HepG2 (cell line): Measurements from ENCODE around the gene HEPH. TPM values are rescaled to one million over a fixed set of nuclear protein-coding genes. Genes with fewer than 3 reads are reported as not detected.

Experiments used
- ATAC-seq: fragments of 200-7000 bp; cut with Tn5 transposase; 3 replicates; pipeline ENCODE4 v1.9.1; 2020; ENCODE audit warnings: mild to moderate bottlenecking, moderate library complexity
- BruUV-seq: library from RNA; stranded (reverse); fragments of 400-500 nt; replicated peaks from 2 replicates; lab custom pipeline; 2021; lab: Mats Ljungman, UMichigan
- CTCF ChIA-PET: fragments of 300-600 bp; formaldehyde crosslinking; extraction: SDS; loops from one replicate; lab custom pipeline; 2021; ENCODE audit warnings: low total read pairs, inconsistent platforms, low intra/inter-chr PET ratio; lab: Yijun Ruan, JAX
- POLR2A ChIA-PET: fragments of 350-600 bp; sonication (Branson Sonifier 250); formaldehyde crosslinking; loops from one replicate; lab custom pipeline; 2020; ENCODE audit warnings: antibody characterized with exemption, inconsistent platforms; lab: Yijun Ruan, JAX
- DNase-seq: peaks from one replicate; pipeline ENCODE4 v3.0.0-alpha.2; 2015; ENCODE audit warnings: low spot score
- FAIRE-seq: peaks from 3 replicates; lab custom pipeline; 2011; peaks lifted over from hg19 to GRCh38; lab: Jason Lieb, UNC
- H2AFZ ChIP-seq: one replicate; pipeline ENCODE4 v1.6.1; 2011; ENCODE audit warnings: low read length, inconsistent platforms
- H3K27ac ChIP-seq: fragments of 300-600 bp; 3 replicates; pipeline ENCODE4 v1.8.0; 2011; ENCODE audit warnings: mixed run types, mild to moderate bottlenecking, mixed read lengths, low read length, inconsistent platforms; ENCODE audit not compliant: insufficient read depth; ENCODE audit errors: extremely low read length
- H3K27me3 ChIP-seq, 2 experiments: fragments of 200-600 bp in 1 of 2; 2 replicates in 1 of 2; 3 replicates in 1 of 2; pipeline versions ENCODE4 v1.6.0 to v1.8.0; 2011; ENCODE audit warnings: low read length in 2 of 2, mild to moderate bottlenecking in 2 of 2, moderate library complexity in 2 of 2, inconsistent platforms in 1 of 2; ENCODE audit not compliant: insufficient read depth in 2 of 2, control insufficient read depth in 1 of 2
- H3K36me3 ChIP-seq, 2 experiments: fragments of 200-600 bp in 1 of 2; replicated peaks in 1 of 2; 2 replicates in 1 of 2; 3 replicates in 1 of 2; pipeline versions ENCODE4 v1.5.1 to v1.8.0; 2011; ENCODE audit warnings: low read length in 2 of 2, inconsistent platforms in 1 of 2; ENCODE audit not compliant: insufficient read depth in 2 of 2, control insufficient read depth in 1 of 2
- H3K4me1 ChIP-seq: 2 replicates; pipeline ENCODE4 v1.5.1; 2012; ENCODE audit warnings: low read length, inconsistent platforms; ENCODE audit not compliant: insufficient read depth
- H3K4me2 ChIP-seq: 2 replicates; pipeline ENCODE4 v1.6.0; 2011; ENCODE audit warnings: low read depth, low read length, inconsistent platforms
- H3K4me3 ChIP-seq, 3 experiments: fragments of 200-600 bp in 1 of 3; sonication (generic), shearing (Covaris generic) in 1 of 3; replicated peaks in 1 of 3; 2 replicates each; pipeline ENCODE4 v1.5.1; 2011 to 2016; ENCODE audit warnings: low read length in 3 of 3, inconsistent platforms in 2 of 3, low read depth in 2 of 3, mild to moderate bottlenecking in 2 of 3, control low read depth in 1 of 3, mixed read lengths in 1 of 3; ENCODE audit not compliant: insufficient read depth in 1 of 3
- H3K79me2 ChIP-seq: one replicate; pipeline ENCODE4 v1.6.1; 2011; ENCODE audit warnings: low read length, inconsistent platforms; ENCODE audit not compliant: insufficient read depth
- H3K9ac ChIP-seq: 2 replicates; pipeline ENCODE4 v1.6.0; 2011; ENCODE audit warnings: mild to moderate bottlenecking, low read depth, low read length, inconsistent platforms; ENCODE audit not compliant: insufficient read depth
- H3K9me3 ChIP-seq: 2 replicates; pipeline ENCODE4 v1.5.1; 2012; ENCODE audit warnings: mild to moderate bottlenecking, low read length
- H4K20me1 ChIP-seq: 2 replicates; pipeline ENCODE4 v1.6.0; 2011; ENCODE audit warnings: inconsistent platforms, mild to moderate bottlenecking, low read length, moderate library complexity; ENCODE audit not compliant: insufficient read depth
- MAFF ChIP-seq: IDR thresholded peaks from 2 replicates; pipeline ENCODE4 v1.6.1; 2011; ENCODE audit warnings: low read depth, low read length, improper control_type of control experiment
- MAFK ChIP-seq, 2 experiments: IDR thresholded peaks in 1 of 2; conservative IDR thresholded peaks in 1 of 2; 2 replicates each; pipeline ENCODE4 v1.6.1; 2011; ENCODE audit warnings: improper control_type of control experiment in 2 of 2, low read length in 2 of 2
- PCBP2 ChIP-seq: fragments of 200-400 bp; formaldehyde crosslinking; optimal IDR thresholded peaks from 2 replicates; pipeline ENCODE3; 2018; ENCODE audit warnings: low read length, low read depth; ENCODE audit not compliant: poor library complexity, severe bottlenecking
- POLR2AphosphoS2 ChIP-seq: IDR thresholded peaks from 2 replicates; pipeline ENCODE4 v1.6.1; 2011; ENCODE audit warnings: low read depth, low read length, improper control_type of control experiment
- WGBS: methylation state at CpG from one replicate; pipeline ENCODE4 v1.1.6; 2017; ENCODE audit warnings: low lambda C conversion rate; 5-methylcytosine and 5-hydroxymethylcytosine counted together
- in situ Hi-C: cut with HindIII; loops from 2 replicates; pipeline ENCODE4 v1.10.0; 2017; ENCODE audit warnings: low pct_unique_long_range_greater_than_20kb; ENCODE audit not compliant: extremely low pct_ligation_motif_present
- intact Hi-C: fragments of 100-400 bp; cut with micrococcal nuclease; formaldehyde crosslinking; loops from one replicate; pipeline ENCODE4 v1.10.0; 2022; ENCODE audit not compliant: unreplicated experiment
- polyA plus RNA-seq, 8 experiments: library from polyadenylated mRNA; depleted of rRNA in 3 of 8; stranded (reverse) in 7 of 8; unstranded in 1 of 8; fragments of >200 nt; fragmentation: Illumina TruSeq in 4 of 8; extraction: Trizol in 4 of 8; gene quantifications; 2 replicates each; pipeline versions ENCODE4 v1.2.1 to v1.2.3, GENCODE V29; 2011 to 2016; ENCODE audit warnings: low read depth in 4 of 8, missing spikeins in 1 of 8, mixed read lengths in 1 of 8; ENCODE audit not compliant: insufficient read depth in 1 of 8
- total RNA-seq, 5 experiments: library from RNA; depleted of rRNA; stranded (reverse); fragments of >200 nt; fragmentation: Illumina TruSeq; extraction: Trizol; gene quantifications; 2 replicates each; pipeline ENCODE4 v1.2.3, GENCODE V29; 2016; ENCODE audit warnings: low read depth in 1 of 5
- TF ChIP-seq, protein P1 (sequence below): sonication (generic); formaldehyde crosslinking; IDR thresholded peaks from 2 replicates; pipeline ENCODE4 v1.4.0; 2020; ENCODE audit warnings: missing genetic modification reagents, borderline replicate concordance

The HEPH gene
- total and polyA plus RNA-seq, 2 of the 13 experiments (the other 11 are each of a cell fraction or from before 2014, with no cell fraction given): not detected

DNA sequence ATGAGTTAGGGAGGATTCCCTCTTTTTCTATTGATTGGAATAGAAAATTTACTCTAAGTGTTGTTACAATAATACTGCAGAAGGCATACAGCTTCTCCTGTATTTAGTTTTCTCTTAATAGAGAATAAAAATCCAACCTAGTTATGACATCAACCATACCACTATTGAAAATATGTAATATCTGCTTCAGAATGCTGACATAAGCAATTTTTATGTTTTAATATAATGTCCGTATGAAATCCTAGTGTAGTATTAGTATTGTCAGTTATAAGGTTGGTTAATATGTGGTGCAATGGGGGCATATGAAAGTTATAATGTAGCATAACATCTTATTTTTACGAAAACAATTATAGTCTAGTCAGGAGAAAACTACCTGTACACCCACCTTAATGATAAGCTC, 68.2 kb downstream of the HEPH start:
- Histone ChIP-seq H3K9ac (no peak overlapping the region), H3K27me3 (no peaks in the 10 kb centered on the region), H3K4me1 (no peaks in the 10 kb centered on the region), H3K4me2 (no peak overlapping the region), H3K27ac (no peak overlapping the region), H3K79me2 (no peaks in the 10 kb centered on the region), H4K20me1 (no peaks in the 10 kb centered on the region), H3K36me3 (no peaks in the 10 kb centered on the region), H2AFZ (no peak overlapping the region), H3K4me3 (no peak overlapping the region), H3K9me3 (peaks cover 26% of the 10 kb centered on the region; the same call in 1 of the 2 replicates)
- intact Hi-C loops: no loop called here
- POLR2A ChIA-PET: no interaction called here
- TF ChIP-seq PCBP2 (no peak), MAFF (peak; percentile 92), POLR2AphosphoS2 (no peak), MAFK (conservative IDR thresholded peaks at IDR 0.05 in 1 of 2, IDR thresholded peaks at IDR 0.05 in 1 of 2; ENCODE audit: low read length in 2 of 2) (peak; percentile 72 to 95)
- TF ChIP-seq, protein P1, sequence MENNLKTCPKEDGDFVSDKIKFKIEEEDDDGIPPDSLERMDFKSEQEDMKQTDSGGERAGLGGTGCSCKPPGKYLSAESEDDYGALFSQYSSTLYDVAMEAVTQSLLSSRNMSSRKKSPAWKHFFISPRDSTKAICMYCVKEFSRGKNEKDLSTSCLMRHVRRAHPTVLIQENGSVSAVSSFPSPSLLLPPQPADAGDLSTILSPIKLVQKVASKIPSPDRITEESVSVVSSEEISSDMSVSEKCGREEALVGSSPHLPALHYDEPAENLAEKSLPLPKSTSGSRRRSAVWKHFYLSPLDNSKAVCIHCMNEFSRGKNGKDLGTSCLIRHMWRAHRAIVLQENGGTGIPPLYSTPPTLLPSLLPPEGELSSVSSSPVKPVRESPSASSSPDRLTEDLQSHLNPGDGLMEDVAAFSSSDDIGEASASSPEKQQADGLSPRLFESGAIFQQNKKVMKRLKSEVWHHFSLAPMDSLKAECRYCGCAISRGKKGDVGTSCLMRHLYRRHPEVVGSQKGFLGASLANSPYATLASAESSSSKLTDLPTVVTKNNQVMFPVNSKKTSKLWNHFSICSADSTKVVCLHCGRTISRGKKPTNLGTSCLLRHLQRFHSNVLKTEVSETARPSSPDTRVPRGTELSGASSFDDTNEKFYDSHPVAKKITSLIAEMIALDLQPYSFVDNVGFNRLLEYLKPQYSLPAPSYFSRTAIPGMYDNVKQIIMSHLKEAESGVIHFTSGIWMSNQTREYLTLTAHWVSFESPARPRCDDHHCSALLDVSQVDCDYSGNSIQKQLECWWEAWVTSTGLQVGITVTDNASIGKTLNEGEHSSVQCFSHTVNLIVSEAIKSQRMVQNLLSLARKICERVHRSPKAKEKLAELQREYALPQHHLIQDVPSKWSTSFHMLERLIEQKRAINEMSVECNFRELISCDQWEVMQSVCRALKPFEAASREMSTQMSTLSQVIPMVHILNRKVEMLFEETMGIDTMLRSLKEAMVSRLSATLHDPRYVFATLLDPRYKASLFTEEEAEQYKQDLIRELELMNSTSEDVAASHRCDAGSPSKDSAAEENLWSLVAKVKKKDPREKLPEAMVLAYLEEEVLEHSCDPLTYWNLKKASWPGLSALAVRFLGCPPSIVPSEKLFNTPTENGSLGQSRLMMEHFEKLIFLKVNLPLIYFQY (CRISPR knock-in tag): no peak
- FAIRE-seq (no peak), ATAC-seq (no peak), DNase-seq (no peak)
- no TSS peak for BruUV-seq
- CTCF ChIA-PET: no interaction called here
- in situ Hi-C loops: no loop called here
- WGBS: 0% methylated on average over 2 of the region's 2 CpGs
